ENCODE data around the gene KRTAP19-4. TPM values are rescaled to one million over a fixed set of nuclear protein-coding genes. Genes with fewer than 3 reads are reported as not detected.
"Not testable (repeated sequence)": the region's sequence is repeated elsewhere in the genome, so short reads cannot be mapped to it uniquely, and the experiment has no call there.

Gene KRTAP19-4, protein sequence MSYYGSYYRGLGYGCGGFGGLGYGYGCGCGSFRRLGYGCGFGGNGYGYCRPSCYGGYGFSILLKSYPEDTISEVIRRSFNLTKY
- total RNA-seq = not detected
- polyA plus RNA-seq = not detected
- long read RNA-seq, donor 1 = 0 reads
- long read RNA-seq, donor 2 = 0 reads
- long read RNA-seq, donor 3 = 0 reads

DNA sequence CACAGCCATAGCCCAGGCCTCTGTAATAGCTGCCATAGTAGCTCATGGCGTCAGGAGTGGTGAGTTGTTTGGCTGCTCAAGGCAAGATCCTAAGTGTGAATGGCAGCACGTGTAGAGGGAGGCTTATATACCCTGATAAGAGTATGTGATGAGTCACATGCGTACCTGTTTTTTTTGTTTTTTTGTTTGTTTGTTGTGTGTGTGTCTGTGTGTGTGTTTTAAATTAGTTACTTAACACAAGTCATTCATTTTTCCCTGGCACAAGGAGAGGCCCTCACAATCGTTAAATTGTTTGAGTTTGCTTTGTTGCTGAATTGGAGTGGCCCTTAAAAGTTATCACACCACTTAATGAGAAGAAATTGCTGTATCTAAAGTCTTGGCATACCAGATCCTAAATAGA lies at the start of gene KRTAP19-4:
Gene KRTAP19-4, minus strand, starts transcription at position 101 of the 400 bp plus-strand sequence. Its CDS starts 55 bp downstream, at position 46.
- no peaks in the 10 kb centered on the region for H3K27me3 ChIP-seq
- H3K4me3 ChIP-seq = no peak within 1 kb of the TSS
- no peak for TF ChIP-seq POLR2A (IDR thresholded peaks at IDR 0.05)
- TF ChIP-seq, protein P1, sequence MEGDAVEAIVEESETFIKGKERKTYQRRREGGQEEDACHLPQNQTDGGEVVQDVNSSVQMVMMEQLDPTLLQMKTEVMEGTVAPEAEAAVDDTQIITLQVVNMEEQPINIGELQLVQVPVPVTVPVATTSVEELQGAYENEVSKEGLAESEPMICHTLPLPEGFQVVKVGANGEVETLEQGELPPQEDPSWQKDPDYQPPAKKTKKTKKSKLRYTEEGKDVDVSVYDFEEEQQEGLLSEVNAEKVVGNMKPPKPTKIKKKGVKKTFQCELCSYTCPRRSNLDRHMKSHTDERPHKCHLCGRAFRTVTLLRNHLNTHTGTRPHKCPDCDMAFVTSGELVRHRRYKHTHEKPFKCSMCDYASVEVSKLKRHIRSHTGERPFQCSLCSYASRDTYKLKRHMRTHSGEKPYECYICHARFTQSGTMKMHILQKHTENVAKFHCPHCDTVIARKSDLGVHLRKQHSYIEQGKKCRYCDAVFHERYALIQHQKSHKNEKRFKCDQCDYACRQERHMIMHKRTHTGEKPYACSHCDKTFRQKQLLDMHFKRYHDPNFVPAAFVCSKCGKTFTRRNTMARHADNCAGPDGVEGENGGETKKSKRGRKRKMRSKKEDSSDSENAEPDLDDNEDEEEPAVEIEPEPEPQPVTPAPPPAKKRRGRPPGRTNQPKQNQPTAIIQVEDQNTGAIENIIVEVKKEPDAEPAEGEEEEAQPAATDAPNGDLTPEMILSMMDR (IDR thresholded peaks at IDR 0.05) = no peak
- TF ChIP-seq EP300 (IDR thresholded peaks at IDR 0.05) = no peak
- WGBS, 3 donors = 66 to 79% (median 70%) methylated on average over 4 of the region's 4 CpGs
- no peaks in the 10 kb centered on the region for H3K4me1 ChIP-seq (ENCODE audit: insufficient read depth)
- H3K36me3 ChIP-seq = no peaks in the 10 kb centered on the region
- no peak within 1 kb of the TSS for H3K27ac ChIP-seq
- no peaks in the 10 kb centered on the region for H3K9me3 ChIP-seq
- intact Hi-C loops (cut with DNase I) = no loop called here
- no peak for DNase-seq

DNA sequence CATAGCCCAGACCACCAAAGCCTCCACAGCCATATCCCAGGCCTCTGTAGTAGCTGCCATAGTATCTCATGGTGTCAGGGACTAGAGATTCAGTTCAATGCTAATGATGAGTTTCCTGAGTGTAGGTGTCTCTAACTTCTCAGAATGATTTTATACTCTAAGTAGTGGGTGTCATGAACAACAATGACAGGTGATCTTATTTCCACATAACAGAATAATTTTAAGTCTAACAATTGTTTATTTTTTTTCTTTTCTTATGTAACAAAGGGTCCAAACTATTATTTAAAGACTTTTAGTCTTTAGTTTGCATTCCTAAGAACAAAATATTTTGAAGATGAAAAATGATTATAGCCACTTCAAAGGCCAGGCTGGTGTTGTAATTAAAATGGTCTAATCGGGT lies 44.8 kb upstream of the KRTAP19-4 start, which contains the start of gene KRTAP19-6:
Gene KRTAP19-6, minus strand, starts transcription at position 101 of the 400 bp plus-strand sequence. Its CDS starts 31 bp downstream, at position 70.
- 30 to 70% (median 47%) methylated on average over 1 of the region's 1 CpG for whole genome bisulfite sequencing, 3 donors
- TF ChIP-seq, protein P1 (IDR thresholded peaks at IDR 0.05) = no peak
- no peak for TF ChIP-seq POLR2A (IDR thresholded peaks at IDR 0.05)
- no peak for TF ChIP-seq EP300 (IDR thresholded peaks at IDR 0.05)
- intact Hi-C loops (cut with DNase I) = no loop called here

DNA sequence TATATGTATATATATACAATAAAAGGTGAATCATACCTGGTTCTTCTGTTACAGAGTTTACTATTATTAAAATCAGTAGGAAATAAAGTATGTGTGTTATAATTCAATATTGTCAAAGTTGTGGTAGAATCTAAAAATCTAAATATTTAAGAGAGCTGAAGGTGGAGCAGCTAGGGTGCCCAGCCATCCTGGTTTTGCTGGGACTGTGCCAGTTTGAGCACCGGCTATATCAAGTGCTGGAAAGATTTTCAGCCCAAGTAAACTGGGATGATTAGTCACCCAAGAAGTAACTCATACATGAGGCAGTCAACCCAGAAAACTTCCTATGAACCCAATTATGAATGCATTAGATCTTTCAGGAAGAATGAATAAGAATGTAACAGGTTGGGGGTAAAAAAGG lies 21.9 kb upstream of the KRTAP19-4 start:
- Histone ChIP-seq H3K27me3 (no peaks in the 10 kb centered on the region), H3K4me3 (no peak overlapping the region), H3K27ac (no peak overlapping the region), H3K36me3 (no peaks in the 10 kb centered on the region), H3K9me3 (no peaks in the 10 kb centered on the region), H3K4me1 (ENCODE audit: insufficient read depth) (no peaks in the 10 kb centered on the region)
- intact Hi-C loops (cut with DNase I) = no loop called here
- 50 to 77% (median 76%) methylated on average over 1 of the region's 1 CpG for WGBS, 3 donors
- TF ChIP-seq POLR2A (IDR thresholded peaks at IDR 0.05) (no peak), EP300 (IDR thresholded peaks at IDR 0.05) (no peak)
- TF ChIP-seq, protein P1 (IDR thresholded peaks at IDR 0.05) = no peak
- no peak for DNase-seq

More for the DNA sequence above, 44.8 kb upstream of the KRTAP19-4 start, which contains the start of gene KRTAP19-6:
- no peaks in the 10 kb centered on the region for H3K4me1 ChIP-seq (ENCODE audit: insufficient read depth)
- no peaks in the 10 kb centered on the region for H3K27me3 ChIP-seq
- H3K4me3 ChIP-seq = no peak within 1 kb of the TSS
- H3K9me3 ChIP-seq = no peaks in the 10 kb centered on the region
- H3K27ac ChIP-seq = no peak within 1 kb of the TSS
- no peaks in the 10 kb centered on the region for H3K36me3 ChIP-seq
- no peak for DNase-seq

DNA sequence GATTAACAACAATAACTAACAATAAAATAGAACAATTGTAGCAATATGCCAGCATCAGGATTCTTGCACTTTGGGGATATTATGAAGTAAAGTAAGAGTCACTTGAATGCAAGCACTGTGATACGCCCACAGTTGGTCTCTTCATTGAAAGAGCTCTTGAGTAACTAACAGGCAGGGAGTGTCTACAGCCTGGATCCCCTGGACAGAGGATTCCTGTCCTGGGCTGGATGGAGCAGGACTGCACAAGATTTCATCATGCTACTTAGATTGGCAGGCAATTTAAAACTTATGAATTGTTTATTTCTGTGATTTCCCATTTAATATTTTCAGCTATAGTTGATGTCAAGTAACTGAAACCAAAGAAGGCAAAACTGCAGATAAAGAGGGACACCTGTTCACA lies 18.7 kb upstream of the KRTAP19-4 start:
- Histone ChIP-seq H3K27ac (no peak overlapping the region), H3K36me3 (no peaks in the 10 kb centered on the region), H3K9me3 (no peaks in the 10 kb centered on the region), H3K27me3 (no peaks in the 10 kb centered on the region), H3K4me3 (no peak overlapping the region), H3K4me1 (ENCODE audit: insufficient read depth) (no peaks in the 10 kb centered on the region)
- no peak for DNase-seq
- intact Hi-C loops (cut with DNase I) = no loop called here
- TF ChIP-seq, protein P1 (IDR thresholded peaks at IDR 0.05) = no peak
- no peak for TF ChIP-seq POLR2A (IDR thresholded peaks at IDR 0.05)
- no peak for TF ChIP-seq EP300 (IDR thresholded peaks at IDR 0.05)
- WGBS, 3 donors = 67 to 81% (median 74%) methylated on average over 1 of the region's 1 CpG

DNA sequence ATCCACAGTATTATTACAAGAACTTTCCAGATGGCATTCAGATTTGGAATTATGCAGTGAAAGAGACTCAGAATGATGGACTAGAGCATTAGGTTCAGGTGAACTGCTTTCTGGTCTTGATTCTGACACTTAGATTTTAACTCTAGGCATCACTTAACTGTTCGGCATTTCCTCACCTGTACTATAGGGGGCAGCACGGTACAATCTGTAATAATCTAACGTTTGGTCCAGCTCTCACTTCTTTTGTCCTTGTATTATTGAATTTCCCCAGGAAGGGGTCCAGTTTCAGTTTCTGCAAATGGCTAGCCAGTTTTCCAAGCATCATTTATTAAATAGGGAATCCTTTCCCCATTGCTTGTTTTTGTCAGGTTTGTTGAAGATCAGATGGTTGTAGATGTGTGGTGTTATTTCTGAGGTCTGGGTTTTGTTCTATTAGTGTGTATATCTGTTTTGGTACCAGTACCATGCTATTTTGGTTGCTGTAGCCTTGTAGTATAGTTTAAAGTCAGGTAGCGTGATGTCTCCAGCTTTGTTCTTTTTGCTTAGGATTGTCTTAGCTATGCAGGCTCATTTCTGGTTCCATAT lies 8.7 kb upstream of the KRTAP19-4 start:
- WGBS, 3 donors = 26 to 32% (median 30%) methylated on average over 4 of the region's 4 CpGs
- H3K4me3 ChIP-seq; H3K4me1 ChIP-seq (ENCODE audit: insufficient read depth); H3K36me3 ChIP-seq; H3K9me3 ChIP-seq; H3K27ac ChIP-seq; H3K27me3 ChIP-seq; DNase-seq; intact Hi-C loops (cut with DNase I): not testable (repeated sequence)

All from ovary (tissue), 10 donors.